Measurements from ENCODE around the gene ZDHHC7. TPM values are rescaled to one million over a fixed set of nuclear protein-coding genes. Genes with fewer than 3 reads are reported as not detected.

Gene ZDHHC7
- total RNA-seq, 1 experiment from 2014 or later = 39.1 TPM

GRCh38 chr16:84960942-84961341, 50.4 kb downstream of the ZDHHC7 start:
- H4K8ac ChIP-seq (replicated peaks; ENCODE audit: insufficient read length, low read depth, low read length) = no peak overlapping the region
- no peaks in the 10 kb centered on the region for H3K79me1 ChIP-seq (ENCODE audit: insufficient read depth, low read depth, low read length, poor library complexity, severe bottlenecking)
- no peaks in the 10 kb centered on the region for H3K9me3 ChIP-seq (ENCODE audit: control insufficient read depth, low read depth, low read length)
- H2BK12ac ChIP-seq (ENCODE audit: insufficient read length, low read depth, low read length) = no peak overlapping the region
- H2AK5ac ChIP-seq (ENCODE audit: insufficient read length, low read length) = no peak overlapping the region
- Mint-ChIP-seq H3K4me1 (peaks cover 4 to 8% of the 10 kb centered on the region in 2 experiments; a peak in 3 of 4 replicates), H3K9me3 (peaks cover 4 to 6% of the 10 kb centered on the region in 2 experiments; a peak in 3 of 5 replicates), H3K4me3 (no peak overlapping the region), H3K27ac (no peak overlapping the region), H3K27me3 (ENCODE audit: low read depth) (peaks cover 2% of the 10 kb centered on the region), H3K36me3 (ENCODE audit: insufficient read depth in 1 of 3, low read depth in 3 of 3) (peaks cover 0 to 4% (median under 1%) of the 10 kb centered on the region in 3 experiments; a peak in 2 of 7 replicates)
- no peak overlapping the region for H4K5ac ChIP-seq (ENCODE audit: insufficient read length, low read depth, low read length)
- no peak overlapping the region for H3K14ac ChIP-seq (ENCODE audit: insufficient read depth, low read length)
- H3K27me3 ChIP-seq (ENCODE audit: insufficient read depth, low read length) = no peaks in the 10 kb centered on the region
- DNase-seq = no peak
- no peak overlapping the region for H3K56ac ChIP-seq (ENCODE audit: insufficient read length, low read depth, low read length)
- H3K23me2 ChIP-seq (ENCODE audit: insufficient read length, low read depth, low read length, poor library complexity, severe bottlenecking) = no peaks in the 10 kb centered on the region
- H3K9ac ChIP-seq (ENCODE audit: extremely low read depth, insufficient read length, low read length) = no peak overlapping the region
- no peaks in the 10 kb centered on the region for H3K79me2 ChIP-seq (ENCODE audit: insufficient read depth, low read length)
- no peak overlapping the region for H3K23ac ChIP-seq (ENCODE audit: insufficient read length, low read depth, low read length)
- no peak overlapping the region for H3K4me2 ChIP-seq (ENCODE audit: insufficient read depth, insufficient read length, low read length)
- H2BK120ac ChIP-seq (ENCODE audit: low read depth, low read length, poor library complexity, severe bottlenecking) = no peak overlapping the region
- H4K20me1 ChIP-seq (ENCODE audit: control insufficient read depth, insufficient read depth, insufficient read length) = no peaks in the 10 kb centered on the region
- H3K4me1 ChIP-seq (ENCODE audit: insufficient read depth, low read length) = no peaks in the 10 kb centered on the region
- no peak overlapping the region for H2BK5ac ChIP-seq (ENCODE audit: insufficient read length, low read length)
- H4K91ac ChIP-seq (ENCODE audit: insufficient read length, low read depth, low read length) = no peak overlapping the region
- no peak overlapping the region for H2BK15ac ChIP-seq (ENCODE audit: low read depth, low read length)
- no peak overlapping the region for H2BK20ac ChIP-seq (ENCODE audit: low read depth, low read length, poor library complexity, severe bottlenecking)
- H3K4ac ChIP-seq (ENCODE audit: low read depth, low read length) = no peak overlapping the region
- no peak overlapping the region for H3K18ac ChIP-seq (ENCODE audit: insufficient read length, low read depth, low read length)
- H3K27ac ChIP-seq (ENCODE audit: insufficient read length, low read depth, low read length) = no peak overlapping the region
- H2AFZ ChIP-seq (ENCODE audit: low read length) = no peak overlapping the region
- no peak for TF ChIP-seq CTCF (conservative IDR thresholded peaks at IDR 0.05)
- WGBS (ENCODE audit: extremely low coverage, insufficient read length, low lambda C conversion rate) = no CpG with 5 or more reads among the region's 4 CpGs
- no peak overlapping the region for H3T11ph ChIP-seq (ENCODE audit: low read length)

Measured in H9 (cell line).